GOT3 (cell line): ENCODE data around the gene ICAM2.

ENCODE experiments used
- DNase-seq: peaks from one replicate; lab custom pipeline; 2025; ENCODE audit warnings: mixed read lengths; lab: John Stamatoyannopoulos, UW

ICAM2 gene

GRCh38 chr17:63974594-63975192 lies 45.7 kb downstream of the ICAM2 start:
- no peak for DNase-seq

GRCh38 chr17:63973930-63974593 lies 46.4 kb downstream of the ICAM2 start:
- no peak for DNase-seq

DNA sequence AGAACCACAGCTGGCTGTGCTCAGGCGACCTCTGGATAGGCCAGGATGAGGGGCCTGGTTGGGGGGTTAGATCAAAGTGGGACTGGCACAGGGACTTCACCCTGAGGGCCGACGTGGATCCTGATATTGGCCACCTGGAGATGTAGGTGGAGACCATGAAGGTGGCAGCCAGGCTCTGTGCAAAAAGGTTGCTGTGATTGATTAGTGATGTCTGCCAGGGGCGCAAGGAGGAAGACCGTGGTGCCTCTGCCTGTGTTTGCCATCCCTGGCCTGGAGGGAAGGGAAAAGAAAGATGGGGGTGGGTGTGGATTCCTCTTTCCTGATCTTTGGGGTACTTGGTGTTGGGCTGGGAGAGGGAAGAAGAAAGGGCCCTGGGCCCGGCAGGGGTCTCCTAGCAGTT lies 47.2 kb downstream of the ICAM2 start:
- DNase-seq: no peak

GRCh38 chr17:63972796-63973195 lies 47.6 kb downstream of the ICAM2 start, which contains the start of gene SCN4A:
Gene SCN4A, minus strand, starts transcription at chr17:63972918. Its CDS starts 77 bp downstream, at chr17:63972841.
- DNase-seq: no peak

DNA sequence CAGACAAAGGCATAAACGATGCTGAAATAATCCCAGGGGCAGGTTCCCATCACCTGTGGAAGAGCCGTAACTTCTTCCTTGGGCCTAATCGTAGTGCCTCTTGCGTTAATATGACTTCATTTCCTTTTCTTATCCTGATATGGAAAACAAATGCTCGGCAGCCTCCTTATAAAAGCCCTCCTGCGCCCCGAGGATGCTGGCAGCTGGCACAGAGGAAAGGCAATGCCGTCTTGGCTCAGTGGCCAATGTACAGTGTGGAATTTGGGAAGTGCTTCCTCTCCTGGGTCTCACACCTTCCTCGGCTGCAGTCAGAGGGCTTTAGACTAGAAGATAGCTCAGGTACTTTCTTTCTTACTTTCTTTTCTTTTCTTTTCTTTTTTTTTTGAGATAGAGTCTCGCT lies 51.2 kb downstream of the ICAM2 start:
- no peak for DNase-seq

GRCh38 chr17:63967953-63968352 lies 52.5 kb downstream of the ICAM2 start:
- DNase-seq: no peak

GRCh38 chr17:63966646-63967264 lies 53.7 kb downstream of the ICAM2 start:
- no peak for DNase-seq

DNA sequence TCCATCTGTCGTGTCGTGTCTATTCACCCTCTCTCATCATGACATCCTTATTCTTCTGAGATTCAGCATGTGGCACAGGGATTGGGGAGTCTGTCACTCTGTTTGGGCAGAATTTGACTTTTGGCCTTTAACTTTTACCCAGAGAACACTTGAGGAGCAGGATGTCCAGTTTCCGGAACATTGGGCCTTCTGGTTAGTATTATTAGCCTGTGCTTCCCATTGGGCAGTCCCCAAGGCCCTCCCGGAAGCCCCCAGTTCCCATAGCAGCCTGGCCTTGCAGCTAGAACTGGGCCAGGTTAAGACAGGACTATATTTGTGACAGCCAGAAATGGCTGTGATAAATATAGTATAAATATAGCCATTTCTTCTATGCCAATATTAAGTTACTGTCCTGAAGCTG lies 57.3 kb downstream of the ICAM2 start:
- DNase-seq: no peak

DNA sequence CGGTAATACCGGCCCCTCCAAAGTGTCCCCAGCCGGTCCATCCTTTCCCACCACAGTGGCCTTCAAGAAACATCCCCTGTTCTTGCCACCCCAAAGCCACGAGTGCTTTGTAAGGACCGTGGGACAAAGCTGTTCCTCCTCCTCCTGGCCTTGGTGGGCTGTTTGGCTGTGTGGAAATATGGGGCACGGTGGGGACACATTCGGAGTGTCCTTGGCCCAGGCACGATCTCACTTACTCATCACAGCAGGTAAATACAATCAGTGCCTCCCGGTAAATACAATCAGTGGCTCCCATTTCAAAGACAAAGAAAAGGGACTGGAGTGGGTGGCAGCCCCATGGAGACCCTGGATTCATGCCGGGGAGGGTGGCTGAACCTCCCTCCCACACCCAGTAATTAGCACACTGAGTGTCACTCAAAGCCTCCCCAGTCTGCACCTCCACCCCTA lies 58.1 kb downstream of the ICAM2 start:
- no peak for DNase-seq

- no peak for DNase-seq
Measured at GRCh38 chr17:63961355-63962212, 58.8 kb downstream of the ICAM2 start.

DNA sequence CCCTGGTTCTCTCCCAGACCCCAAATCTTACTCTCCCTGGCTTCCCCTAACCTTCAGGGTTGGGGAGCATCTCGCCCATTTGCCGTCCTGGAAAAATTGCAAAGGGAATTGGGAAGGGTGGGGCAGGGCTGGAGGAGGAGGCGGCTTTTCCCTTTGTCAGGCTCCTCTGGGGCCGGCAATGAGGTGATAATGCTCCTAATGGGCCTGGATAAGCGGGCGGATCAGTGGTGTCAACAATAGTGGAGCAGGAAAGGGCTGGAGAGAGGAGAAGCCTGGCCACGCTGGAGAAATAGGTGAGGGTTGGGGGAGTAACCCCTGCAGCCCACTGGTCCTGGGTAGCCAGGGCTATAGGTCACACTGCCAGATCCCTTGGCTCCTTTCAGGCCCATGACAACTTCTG lies 60.0 kb downstream of the ICAM2 start:
- no peak for DNase-seq

GRCh38 chr17:63960006-63960405 lies 60.4 kb downstream of the ICAM2 start:
- no peak for DNase-seq

GRCh38 chr17:63956296-63956920 lies 64.0 kb downstream of the ICAM2 start:
- no peak for DNase-seq

DNA sequence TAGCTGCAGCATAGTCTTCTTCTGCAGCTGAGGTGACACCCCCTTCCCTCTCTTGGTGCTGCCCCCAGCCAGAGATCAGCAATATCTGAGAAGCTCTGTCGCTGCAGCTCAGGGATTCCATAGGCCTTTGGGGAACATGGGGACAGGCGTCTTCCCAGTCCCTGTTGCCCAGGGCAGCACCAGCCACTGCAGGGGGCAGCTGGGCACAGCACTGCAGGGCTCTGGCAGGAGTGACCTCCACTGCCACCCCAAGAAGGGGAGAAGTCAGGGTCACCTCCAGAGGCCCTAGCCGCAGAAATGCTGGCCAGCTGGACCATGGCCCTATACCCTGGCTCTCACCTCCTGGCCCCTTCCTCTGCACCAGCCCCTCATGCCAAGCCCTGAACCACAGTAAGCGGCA lies 64.6 kb downstream of the ICAM2 start:
- no peak for DNase-seq

GRCh38 chr17:63955232-63955631 lies 65.2 kb downstream of the ICAM2 start:
- no peak for DNase-seq

DNA sequence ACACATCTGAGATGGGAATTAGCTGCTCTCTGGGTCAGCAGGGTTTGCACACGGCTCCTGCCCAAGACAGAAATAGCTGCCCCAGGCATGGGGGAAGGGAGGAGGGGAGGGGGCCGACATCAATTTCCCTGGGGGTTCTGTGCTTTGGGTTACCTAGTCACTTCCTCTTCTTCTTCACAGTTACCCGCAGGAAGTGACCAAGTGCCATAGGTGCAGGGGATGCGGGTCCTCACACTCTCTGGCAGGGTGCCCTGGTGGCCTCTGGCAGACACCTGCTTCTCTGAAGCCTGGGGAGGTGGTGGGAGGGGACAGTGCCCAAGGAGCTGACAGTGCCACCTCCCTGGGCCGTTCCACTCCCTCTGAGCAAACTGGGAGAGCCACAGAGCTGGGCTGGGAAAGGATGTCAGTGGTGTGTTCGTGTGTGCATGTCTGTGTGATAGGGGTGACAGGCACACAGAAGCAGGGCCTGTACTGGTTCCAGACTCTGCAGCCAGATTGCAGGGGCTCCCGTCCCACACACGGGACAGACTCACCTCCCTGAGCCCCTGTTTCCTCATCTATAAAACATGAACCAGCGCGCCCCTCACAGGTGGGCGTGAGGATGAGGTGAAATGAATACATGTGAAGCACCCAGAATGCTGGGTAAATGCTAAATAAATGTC lies 65.9 kb downstream of the ICAM2 start:
- DNase-seq: no peak
